ENCODE results near the gene SUGP2.

SUGP2 gene

DNA sequence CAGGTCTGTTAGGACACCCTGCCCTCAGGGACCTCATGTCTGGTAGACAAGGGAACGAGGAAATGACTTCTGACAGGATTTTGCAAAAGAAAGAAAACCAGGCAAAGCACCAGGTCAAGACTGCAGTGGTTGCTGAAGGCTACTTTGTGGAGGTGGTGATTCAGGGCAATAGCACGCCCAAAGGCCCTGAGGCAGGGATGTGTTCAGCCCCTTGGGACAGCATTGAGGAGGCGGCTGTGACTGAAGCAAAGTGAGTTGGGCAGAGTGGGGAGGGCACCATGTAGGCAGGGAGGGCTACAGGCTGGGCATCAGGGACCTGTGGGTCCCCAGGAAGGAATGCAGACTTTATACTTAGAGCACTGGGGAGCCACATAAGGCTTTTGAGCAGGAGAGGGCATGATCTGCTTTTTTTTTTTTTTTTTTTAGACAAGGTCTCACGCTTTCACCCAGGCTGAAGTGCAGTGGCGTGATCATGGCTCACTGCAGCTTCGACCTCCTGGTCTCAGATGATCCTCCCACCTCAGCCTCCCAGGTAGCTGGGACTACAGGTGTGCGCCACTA, 81.5 kb downstream of the SUGP2 start:
- peak; percentile 86 for DNase-seq (ENCODE audit: low spot score)

DNA sequence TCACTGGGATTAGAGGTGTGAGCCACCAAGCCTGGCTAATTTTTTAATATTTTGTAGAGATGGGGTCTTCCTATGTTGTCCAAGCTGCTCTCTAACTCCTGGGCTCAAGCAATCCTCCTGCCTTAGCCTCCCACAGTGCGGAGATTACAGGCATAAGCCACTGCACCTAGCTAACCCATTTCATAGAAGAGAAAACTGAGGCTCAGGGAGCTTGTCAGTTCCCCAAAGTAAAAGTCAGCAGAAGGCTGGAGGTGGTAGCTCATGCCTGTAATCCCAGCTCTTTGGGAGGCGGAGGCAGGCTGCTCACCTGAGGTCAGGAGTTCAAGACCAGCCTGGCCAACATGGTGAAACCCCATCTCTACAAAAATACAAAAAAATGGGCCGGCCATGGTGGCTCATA, 83.5 kb downstream of the SUGP2 start:
- Histone ChIP-seq H3K27me3 (ENCODE audit: insufficient read depth, poor library complexity, severe bottlenecking) (no peaks in the 10 kb centered on the region), H3K36me3 (ENCODE audit: low read depth) (peaks cover 10% of the 10 kb centered on the region; the same call in 1 of the 2 replicates), H3K27ac (ENCODE audit: poor library complexity, severe bottlenecking) (peak overlapping the region; percentile 96), H3K9me3 (ENCODE audit: severe bottlenecking) (no peaks in the 10 kb centered on the region), H3K4me1 (ENCODE audit: insufficient read depth, poor library complexity, severe bottlenecking) (peaks cover 19% of the 10 kb centered on the region), H3K4me3 (ENCODE audit: severe bottlenecking) (no peak overlapping the region)
- ATAC-seq (ENCODE audit: low read depth): no peak
- TF ChIP-seq, protein P1, sequence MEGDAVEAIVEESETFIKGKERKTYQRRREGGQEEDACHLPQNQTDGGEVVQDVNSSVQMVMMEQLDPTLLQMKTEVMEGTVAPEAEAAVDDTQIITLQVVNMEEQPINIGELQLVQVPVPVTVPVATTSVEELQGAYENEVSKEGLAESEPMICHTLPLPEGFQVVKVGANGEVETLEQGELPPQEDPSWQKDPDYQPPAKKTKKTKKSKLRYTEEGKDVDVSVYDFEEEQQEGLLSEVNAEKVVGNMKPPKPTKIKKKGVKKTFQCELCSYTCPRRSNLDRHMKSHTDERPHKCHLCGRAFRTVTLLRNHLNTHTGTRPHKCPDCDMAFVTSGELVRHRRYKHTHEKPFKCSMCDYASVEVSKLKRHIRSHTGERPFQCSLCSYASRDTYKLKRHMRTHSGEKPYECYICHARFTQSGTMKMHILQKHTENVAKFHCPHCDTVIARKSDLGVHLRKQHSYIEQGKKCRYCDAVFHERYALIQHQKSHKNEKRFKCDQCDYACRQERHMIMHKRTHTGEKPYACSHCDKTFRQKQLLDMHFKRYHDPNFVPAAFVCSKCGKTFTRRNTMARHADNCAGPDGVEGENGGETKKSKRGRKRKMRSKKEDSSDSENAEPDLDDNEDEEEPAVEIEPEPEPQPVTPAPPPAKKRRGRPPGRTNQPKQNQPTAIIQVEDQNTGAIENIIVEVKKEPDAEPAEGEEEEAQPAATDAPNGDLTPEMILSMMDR (IDR thresholded peaks at IDR 0.05; ENCODE audit: poor library complexity, severe bottlenecking): no peak
- DNase-seq (ENCODE audit: low spot score): no peak

More for the DNA sequence above, 81.5 kb downstream of the SUGP2 start:
- no peaks in the 10 kb centered on the region; the same call in 1 of the 2 replicates for H3K36me3 ChIP-seq (ENCODE audit: low read depth)
- no peaks in the 10 kb centered on the region for H3K27me3 ChIP-seq (ENCODE audit: insufficient read depth, poor library complexity, severe bottlenecking)
- ATAC-seq (ENCODE audit: low read depth): peak; percentile 77
- no peaks in the 10 kb centered on the region for H3K9me3 ChIP-seq (ENCODE audit: severe bottlenecking)
- H3K27ac ChIP-seq (ENCODE audit: poor library complexity, severe bottlenecking): peak overlapping the region; percentile 96
- H3K4me1 ChIP-seq (ENCODE audit: insufficient read depth, poor library complexity, severe bottlenecking): peaks cover 19% of the 10 kb centered on the region
- TF ChIP-seq, protein P1 (IDR thresholded peaks at IDR 0.05; ENCODE audit: poor library complexity, severe bottlenecking): no peak
- no peak overlapping the region for H3K4me3 ChIP-seq (ENCODE audit: severe bottlenecking)

DNA sequence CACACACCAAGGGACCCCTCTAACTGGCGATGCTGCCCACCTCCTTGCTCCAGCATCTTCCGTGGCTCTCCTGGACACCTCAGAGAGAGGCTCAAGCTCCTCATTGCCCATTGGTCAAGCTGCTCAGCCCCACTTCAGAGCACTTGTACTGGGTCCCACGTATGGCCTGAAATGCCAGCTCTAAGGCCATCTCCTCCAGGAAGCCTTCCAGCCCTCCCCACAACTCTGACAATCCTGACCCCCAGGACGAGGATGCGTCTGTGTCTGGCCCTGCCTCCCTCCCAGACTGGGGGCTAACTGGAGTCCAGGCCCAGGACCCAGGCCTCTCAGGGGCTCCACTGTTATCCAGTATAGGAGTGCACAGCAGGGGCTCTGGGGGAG, 84.4 kb downstream of the SUGP2 start:
- Histone ChIP-seq H3K36me3 (ENCODE audit: low read depth) (peaks cover 10% of the 10 kb centered on the region; the same call in 1 of the 2 replicates), H3K9me3 (ENCODE audit: severe bottlenecking) (no peaks in the 10 kb centered on the region), H3K4me1 (ENCODE audit: insufficient read depth, poor library complexity, severe bottlenecking) (peaks cover 19% of the 10 kb centered on the region), H3K4me3 (ENCODE audit: severe bottlenecking) (no peak overlapping the region), H3K27ac (ENCODE audit: poor library complexity, severe bottlenecking) (peak overlapping the region; percentile 21), H3K27me3 (ENCODE audit: insufficient read depth, poor library complexity, severe bottlenecking) (no peaks in the 10 kb centered on the region)
- TF ChIP-seq, protein P1 (IDR thresholded peaks at IDR 0.05; ENCODE audit: poor library complexity, severe bottlenecking): no peak
- no peak for ATAC-seq (ENCODE audit: low read depth)
- no peak for DNase-seq (ENCODE audit: low spot score)

DNA sequence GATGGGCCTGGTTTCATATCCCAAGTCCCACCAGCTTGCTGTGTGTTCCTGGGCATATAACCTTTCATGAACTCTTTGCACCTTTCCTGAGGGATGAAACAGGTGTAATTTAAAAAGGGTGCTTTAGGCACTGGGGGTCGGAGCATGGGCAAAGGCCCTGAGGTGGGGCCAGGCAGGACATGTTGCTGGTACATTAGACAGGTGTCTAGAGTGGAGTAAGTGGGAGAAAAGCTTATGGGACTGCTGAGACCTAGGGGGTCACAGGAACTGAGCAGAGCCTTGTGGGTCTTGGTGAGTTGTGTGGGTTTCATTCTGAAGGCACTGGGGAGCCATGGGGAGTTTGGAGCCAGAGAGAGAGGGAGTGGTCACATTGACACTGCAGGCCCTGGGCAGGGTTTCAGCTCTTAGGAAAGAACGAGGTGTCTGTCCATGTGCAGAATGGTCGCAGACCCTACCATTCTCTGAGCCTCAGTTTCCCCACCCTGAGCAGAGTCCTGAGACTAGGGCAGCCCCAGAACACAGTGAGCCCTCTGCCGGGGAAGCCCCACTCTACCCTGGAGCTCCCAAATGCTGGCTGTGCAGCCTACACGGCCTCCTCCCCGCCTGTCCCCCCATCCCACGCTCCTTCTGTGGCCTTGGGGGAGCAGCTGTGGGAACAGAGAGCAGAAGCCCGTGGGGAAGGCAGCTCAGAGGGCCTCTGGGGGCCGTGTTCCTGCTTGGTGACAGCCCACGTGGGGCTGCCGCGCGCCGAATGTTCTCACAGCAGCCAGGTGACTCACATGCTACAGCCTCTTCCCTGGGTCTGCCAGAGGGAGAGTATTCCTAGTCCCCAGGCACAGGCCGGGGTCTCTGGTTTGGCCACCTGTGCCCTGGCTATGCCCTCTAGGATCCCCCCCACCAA, 85.0 kb downstream of the SUGP2 start:
- Histone ChIP-seq H3K4me1 (ENCODE audit: insufficient read depth, poor library complexity, severe bottlenecking) (peaks cover 16% of the 10 kb centered on the region), H3K36me3 (ENCODE audit: low read depth) (peaks cover 10% of the 10 kb centered on the region; the same call in 1 of the 2 replicates), H3K27ac (ENCODE audit: poor library complexity, severe bottlenecking) (peak overlapping the region; percentile 21), H3K27me3 (ENCODE audit: insufficient read depth, poor library complexity, severe bottlenecking) (no peaks in the 10 kb centered on the region), H3K4me3 (ENCODE audit: severe bottlenecking) (no peak overlapping the region), H3K9me3 (ENCODE audit: severe bottlenecking) (no peaks in the 10 kb centered on the region)
- DNase-seq (ENCODE audit: low spot score) (no peak), ATAC-seq (ENCODE audit: low read depth) (peak; percentile 7; the same call in 1 of the 3 replicates)
- TF ChIP-seq, protein P1 (IDR thresholded peaks at IDR 0.05; ENCODE audit: poor library complexity, severe bottlenecking): no peak

Measured in RWPE2 (cell line).